Occipital lobe (tissue), 2 donors: ENCODE measurements around the gene FCER1A. TPM values are rescaled to one million over a fixed set of nuclear protein-coding genes. Genes with fewer than 3 reads are reported as not detected.

Experiments used
- DNase-seq: peaks from one replicate; lab custom pipeline; 2025; lab: John Stamatoyannopoulos, UW
- total RNA-seq: library from RNA; depleted of rRNA; stranded (reverse); fragments of >200 nt; gene quantifications from one replicate; pipeline ENCODE4 v1.2.3, GENCODE V29; 2014

The FCER1A gene
- 0.47 TPM for total RNA-seq

DNA sequence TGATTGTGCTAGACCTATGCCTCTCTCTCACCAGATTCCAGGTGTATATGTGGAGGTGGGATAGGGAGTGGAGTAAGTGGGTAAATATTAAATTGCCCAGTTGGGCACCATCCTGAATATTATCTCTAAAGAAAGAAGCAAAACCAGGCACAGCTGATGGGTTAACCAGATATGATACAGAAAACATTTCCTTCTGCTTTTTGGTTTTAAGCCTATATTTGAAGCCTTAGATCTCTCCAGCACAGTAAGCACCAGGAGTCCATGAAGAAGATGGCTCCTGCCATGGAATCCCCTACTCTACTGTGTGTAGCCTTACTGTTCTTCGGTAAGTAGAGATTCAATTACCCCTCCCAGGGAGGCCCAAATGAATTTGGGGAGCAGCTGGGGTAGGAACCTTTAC, at the start of gene FCER1A:
Gene FCER1A (plus strand): TSS at position 242 of the 400 bp plus-strand sequence. CDS start 29 bp downstream, at position 271.
- DNase-seq, result no peak

GRCh38 chr1:159261311-159261710, 40.8 kb upstream of the FCER1A start:
- no peak for DNase-seq

DNA sequence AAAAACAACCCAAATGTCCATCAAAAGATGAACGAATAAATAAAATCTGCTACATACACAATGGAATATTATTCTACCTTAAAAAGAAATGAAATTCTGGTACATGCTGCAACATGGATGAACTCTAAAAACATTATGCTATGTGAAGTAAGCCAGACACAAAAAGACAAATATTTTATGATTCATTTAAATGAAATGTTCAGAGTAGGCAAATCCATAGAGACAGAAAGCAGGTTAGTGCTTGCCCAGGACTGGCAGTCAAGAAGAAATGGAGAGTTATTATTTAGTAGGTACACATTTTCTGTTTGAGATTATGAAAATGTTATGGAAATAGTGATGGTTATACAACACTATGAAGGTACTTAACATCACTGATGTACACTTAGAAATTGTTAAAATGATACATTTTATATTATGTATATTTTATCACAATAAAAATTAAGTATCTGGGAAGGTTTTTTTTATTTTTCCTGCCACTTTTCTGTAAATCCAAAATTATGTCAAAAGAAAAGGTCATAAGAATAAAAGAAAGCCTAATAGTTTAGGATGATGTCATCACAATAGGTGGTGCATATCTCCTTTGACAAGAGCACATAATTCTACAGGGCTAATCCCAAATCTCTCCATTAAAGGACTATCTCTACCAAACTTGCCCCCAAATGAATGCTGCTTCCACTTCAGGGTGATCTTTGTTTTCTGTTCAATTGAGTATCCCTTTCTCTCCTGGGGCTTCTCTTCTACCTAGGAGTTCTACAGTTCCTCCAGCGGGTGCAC, 40.2 kb upstream of the FCER1A start:
- DNase-seq, result no peak

DNA sequence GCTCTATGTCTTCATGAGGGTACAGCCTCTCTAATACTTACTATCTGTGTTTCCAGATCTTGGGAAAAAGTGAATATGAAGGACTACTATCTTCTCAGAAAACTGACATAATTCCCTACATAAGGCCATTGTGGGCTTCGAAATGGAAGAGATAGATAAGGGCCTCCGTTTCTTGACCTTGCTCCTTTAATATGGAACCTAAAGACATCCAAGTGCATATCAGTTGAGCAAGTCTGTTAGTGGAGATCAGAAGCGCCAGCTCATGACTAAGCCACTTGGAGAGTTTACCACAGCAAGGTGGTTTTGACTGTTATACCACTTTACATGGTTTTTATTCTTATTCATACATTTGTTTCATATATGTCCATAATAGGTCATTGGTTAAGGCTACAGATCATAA, 35.3 kb upstream of the FCER1A start:
- no peak for DNase-seq

GRCh38 chr1:159274631-159275030, 27.5 kb upstream of the FCER1A start:
- no peak for DNase-seq

GRCh38 chr1:159275891-159276290, 26.2 kb upstream of the FCER1A start:
- DNase-seq, result no peak

GRCh38 chr1:159279773-159280172, 22.4 kb upstream of the FCER1A start:
- DNase-seq, result no peak

- no peak for DNase-seq
Measured at GRCh38 chr1:159282118-159282517, 20.0 kb upstream of the FCER1A start.

GRCh38 chr1:159289060-159289459, 13.1 kb upstream of the FCER1A start:
- DNase-seq, result no peak

DNA sequence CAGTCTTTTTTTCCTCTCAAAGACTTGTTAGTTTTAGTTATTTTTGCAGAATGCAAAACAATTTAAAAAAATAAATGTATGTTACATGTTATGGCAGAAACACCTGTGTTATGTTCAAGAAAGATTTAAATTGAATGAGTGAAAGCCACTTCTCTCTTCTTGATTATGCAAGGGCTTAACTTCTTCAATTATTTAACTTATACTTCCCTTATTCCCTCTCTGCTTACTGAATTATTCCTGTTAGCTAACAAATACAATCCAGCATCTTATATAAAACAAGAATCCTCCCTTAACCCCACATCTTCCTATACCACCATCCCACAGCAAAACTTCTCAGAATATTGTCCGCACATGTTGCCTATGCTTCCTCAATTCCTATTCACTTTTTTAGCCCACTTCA, 10.7 kb upstream of the FCER1A start:
- no peak for DNase-seq

- DNase-seq, result no peak
Measured at GRCh38 chr1:159296706-159297375, 5.3 kb upstream of the FCER1A start.

- DNase-seq, result no peak
Measured at GRCh38 chr1:159300146-159300545, 2.0 kb upstream of the FCER1A start.

DNA sequence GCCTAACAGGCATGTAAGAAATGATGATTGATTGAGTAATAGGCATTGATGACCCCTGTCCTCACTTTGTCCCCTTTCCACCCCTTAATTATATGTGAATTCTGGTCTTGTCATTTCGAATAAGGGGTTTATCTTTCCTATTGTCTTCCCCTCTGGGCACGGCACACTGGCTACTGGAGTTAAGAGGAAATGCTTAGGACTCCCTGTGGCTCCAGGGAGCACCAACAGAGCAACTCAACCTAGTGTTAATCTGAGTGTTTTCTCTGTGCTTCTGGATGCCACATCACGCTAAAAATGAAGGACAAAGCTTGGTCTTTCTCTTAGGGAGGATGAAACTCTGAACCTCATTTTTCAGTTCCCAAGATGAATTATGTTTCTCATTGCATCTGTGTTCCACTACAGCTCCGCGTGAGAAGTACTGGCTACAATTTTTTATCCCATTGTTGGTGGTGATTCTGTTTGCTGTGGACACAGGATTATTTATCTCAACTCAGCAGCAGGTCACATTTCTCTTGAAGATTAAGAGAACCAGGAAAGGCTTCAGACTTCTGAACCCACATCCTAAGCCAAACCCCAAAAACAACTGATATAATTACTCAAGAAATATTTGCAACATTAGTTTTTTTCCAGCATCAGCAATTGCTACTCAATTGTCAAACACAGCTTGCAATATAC, 5.3 kb downstream of the FCER1A start:
- no peak for DNase-seq

- no peak for DNase-seq
Measured at GRCh38 chr1:159311679-159312078, 9.5 kb downstream of the FCER1A start.

DNA sequence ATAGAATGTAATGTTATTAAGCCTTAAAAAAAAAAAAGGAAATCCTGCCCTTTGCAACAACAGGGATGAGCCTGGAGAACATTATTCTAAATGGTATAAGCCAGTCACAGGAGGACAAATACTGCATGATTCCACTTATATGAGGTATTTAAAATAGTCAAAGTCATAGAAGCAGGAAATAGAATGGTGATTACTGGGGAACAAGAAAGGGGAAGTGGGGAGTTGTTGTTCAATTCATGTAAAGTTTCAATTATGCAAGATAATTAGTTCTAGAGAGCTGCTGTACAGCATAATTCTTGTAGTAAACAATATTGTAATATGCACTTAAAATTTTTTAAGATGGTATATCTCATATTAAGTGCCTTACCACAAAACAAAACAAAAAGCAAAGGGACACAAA, 13.2 kb downstream of the FCER1A start:
- DNase-seq, result no peak

DNA sequence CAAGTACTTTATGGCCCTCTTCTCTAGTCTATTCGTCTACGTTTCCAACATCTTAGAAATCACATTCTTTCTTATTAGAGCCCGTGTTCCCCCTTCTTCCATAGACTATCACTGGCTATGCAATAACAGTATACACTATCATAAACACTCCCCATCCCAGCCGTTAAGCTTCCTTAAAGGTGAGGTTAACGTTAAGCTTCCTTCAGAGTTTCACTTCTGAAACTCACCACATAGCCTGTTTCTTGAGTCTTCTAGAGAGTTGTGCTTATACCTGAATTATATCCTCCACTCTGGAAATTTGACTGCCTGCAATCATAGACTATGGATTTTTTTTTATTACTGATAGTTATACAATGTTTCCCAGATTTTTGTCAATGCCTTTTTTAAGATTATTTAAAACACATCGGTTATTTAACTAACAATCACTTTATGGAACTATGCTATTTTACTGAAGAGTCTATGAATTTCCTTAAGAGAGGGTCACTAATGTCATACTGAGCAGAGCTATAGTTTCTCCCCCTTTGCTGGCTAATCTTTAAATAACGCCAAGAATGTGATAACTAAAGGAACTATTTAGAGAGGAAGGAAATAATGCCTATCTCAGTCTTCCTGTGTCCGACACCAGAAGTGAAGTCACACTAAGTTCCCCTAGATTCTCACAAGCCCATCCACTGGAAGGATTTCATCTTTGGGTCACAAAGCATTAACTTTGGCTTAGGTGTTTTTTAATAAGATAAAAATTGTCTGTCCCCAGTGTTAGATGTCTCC, 16.8 kb downstream of the FCER1A start:
- DNase-seq, result no peak

DNA sequence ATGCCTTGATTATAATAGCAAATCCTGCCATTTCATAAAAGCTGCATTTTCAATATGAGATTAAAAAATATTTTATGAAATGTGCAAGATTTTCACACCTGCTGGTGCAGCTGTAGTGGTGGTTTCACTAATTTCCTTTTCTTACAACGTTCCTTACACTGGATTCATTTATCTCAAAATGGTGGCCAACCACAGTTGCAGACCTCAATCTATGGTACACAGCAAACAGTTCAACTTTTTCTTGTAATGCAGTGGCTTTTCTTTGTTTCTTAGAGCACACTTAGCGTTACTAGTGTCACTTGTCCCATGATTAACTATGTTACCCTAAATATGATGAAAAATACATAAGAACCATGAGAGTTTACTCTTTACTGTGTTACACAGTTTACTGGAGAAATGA, 32.7 kb downstream of the FCER1A start:
- DNase-seq, result no peak

DNA sequence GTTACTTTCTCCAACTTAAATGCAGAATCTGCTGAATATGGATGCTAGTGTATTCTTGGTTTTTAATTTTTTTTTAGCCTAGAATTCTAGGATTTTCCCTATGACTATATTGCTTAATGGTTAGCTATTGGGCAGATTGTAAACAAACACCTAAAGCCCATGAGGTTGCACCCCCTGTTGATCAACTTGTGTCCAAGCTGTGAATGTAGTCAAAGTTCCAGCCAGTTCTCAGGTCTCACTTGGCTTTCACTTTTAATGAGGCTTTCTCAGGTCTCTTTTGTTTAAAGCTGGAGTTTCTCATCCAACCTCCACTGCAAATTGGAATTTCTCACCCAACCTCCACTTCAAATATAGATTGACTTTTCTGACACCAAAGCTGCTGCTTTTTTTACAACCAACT, 35.9 kb downstream of the FCER1A start:
- DNase-seq, result no peak

GRCh38 chr1:159339536-159339935, 37.4 kb downstream of the FCER1A start:
- no peak for DNase-seq

DNA sequence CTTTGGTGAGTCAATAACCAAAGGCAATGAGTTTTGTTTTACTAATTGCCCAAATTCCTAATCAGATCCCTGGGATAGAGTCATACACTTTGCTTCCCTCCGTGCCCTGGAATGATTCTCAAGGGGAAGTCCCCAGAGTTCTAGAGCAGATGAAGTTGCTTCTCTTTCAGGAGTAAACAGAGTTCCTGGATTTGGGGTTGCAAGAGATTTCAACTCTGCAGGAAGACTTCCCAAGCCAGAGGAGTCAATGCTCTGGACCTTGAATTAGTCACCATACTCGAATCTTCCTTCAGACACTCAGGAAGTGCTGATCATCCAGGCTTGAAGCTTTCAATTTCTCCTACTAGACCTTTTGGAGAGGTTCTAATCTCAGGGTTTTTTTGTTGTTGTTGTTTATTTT, 39.6 kb downstream of the FCER1A start:
- DNase-seq, result no peak

- DNase-seq, result no peak
Measured at GRCh38 chr1:159342761-159343425, 40.8 kb downstream of the FCER1A start.
